HG02588 (cell line): ENCODE results near the gene LRRC75B.
"Not testable (repeated sequence)": the region's sequence is repeated elsewhere in the genome, so short reads cannot be mapped to it uniquely, and the experiment has no call there.

Source experiments
- ATAC-seq: cut with Tn5 transposase; IDR thresholded peaks from one replicate; pipeline ENCODE4 v1.9.1; 2021; ENCODE audit warnings: mild to moderate bottlenecking, moderate library complexity; ENCODE audit not compliant: unreplicated experiment

LRRC75B gene

DNA sequence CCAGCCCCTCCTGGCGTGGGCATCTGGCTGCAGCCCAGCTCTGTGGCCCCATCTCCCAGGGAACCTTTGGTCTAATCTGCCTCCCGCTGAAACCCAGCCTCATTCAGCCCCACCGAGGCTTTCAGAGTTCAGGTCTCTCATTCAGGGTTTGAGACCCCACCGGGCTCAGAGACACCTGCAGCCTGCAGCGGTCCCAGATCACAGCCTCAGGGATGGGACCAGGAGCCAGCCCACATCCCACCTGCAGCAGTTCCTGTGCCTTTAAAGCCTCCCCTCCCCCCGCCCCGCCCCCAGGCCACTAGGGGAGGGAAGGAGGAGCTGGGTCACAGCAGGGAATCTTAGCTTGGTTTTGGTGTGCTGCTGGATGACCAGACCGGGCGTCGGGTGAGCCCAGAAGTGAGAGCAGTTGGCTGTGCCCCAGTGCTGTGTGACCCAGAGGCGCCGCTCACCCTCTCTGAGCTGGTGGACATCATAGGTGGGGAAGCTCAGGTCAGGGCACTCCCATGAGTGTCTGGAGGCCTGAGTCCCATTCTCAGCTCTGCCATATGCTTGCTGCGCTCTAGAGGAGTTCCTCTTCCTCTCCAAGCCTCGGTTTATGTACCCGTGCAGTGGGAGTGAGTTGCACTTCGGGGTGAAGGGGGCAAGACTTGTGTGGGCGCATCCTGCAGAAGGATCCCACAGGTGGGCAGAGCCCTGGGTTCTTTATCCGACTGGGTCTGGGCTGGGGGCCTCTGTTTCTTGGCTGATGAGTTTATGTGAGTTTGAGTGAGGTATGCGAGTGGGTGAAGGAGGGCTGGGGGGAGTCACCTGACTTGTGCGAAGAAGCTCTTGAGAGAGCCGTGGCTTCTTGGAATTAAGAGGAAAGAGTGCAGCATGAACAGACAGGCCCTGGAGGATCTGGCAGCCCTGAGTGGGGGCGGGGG is 10.2 kb upstream of the LRRC75B start, which contains the start of gene GGT1:
TSS of gene GGT1 (plus strand) at position 347 of the 923 bp plus-strand sequence. CDS start 7,889 bp downstream, outside the sequence.
- ATAC-seq: not testable (repeated sequence)

- ATAC-seq: not testable (repeated sequence)
These were observed 9.4 kb upstream of the LRRC75B start for GRCh38 chr22:24602105-24602749.

DNA sequence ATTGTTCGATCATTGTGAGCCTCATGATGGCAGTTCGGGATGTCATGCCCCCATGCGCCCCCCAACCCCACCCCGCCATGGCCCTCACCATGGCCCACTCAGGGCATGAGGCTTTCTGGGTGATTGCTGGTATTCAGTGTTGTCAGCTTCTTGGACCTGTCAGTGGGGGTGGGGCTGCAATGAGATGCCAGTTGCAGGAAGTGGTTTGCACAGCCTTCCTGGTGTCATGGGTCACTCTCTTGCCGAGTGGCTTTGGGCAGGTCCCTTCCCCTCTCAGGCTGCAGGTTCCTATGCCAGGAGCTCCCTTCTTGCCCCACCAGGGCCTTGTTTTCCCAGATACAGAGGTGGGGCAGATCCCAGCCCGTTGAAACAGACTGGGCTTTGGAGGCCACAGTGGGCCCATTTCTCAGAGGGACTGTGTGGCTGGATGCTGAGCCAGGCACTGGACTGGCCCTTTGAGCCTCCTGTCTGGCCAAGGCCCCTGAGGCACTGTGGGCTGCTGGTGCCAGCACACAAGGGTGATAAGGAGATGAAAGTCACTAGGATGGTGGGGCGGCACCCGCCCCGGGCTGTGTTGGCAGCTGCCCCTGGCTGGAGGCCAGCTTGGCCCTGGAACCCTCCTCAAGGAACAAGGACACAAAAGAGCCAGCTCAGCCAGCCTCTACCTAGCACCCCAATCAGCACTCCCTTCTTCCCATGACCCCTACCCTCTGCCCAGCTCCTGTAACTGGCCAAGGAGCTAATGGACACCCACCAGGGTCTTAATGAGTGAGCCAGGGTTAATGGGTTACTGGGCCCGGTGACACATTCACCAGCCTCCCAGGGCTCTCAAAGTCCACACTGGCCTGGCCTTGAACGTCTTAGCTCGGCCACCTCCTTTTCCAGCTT is 8.6 kb upstream of the LRRC75B start:
- no peak for ATAC-seq

DNA sequence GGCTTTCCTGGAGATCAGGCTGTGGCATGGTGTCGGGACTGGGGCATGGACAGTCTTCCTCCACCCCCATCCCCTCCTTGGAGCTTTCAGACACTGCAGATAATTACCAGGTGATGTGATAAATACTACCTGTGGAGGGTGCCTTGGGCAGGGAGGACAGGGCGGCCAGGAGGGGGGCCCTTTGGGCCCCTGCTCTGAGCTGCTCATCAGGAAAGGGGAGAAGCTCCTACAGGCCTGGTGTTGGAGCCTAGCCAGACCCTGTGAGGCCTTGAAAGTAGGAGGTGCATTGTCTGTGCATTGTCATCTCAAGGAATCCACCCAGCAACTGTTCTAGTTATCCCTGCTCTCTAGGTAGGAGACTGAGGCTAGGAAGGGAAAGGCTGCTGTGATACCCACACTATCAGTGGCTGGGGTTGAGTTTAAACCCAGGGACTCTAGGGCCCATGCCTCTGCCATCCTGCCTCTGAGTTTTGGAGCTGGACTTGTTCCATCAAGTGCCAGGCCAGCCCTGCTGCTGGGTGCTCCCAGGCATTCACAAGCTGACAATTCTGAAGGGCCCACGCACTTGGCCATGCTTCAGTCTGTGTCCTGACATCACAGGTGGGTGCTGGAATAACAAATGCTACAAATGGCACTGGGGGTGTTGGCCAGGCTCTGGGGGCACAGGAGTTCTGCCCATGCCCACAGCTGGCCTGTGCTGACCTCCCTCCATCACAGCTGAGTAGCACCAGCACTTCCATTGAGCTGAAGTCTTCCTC is 7.3 kb upstream of the LRRC75B start:
- ATAC-seq: not testable (repeated sequence)

DNA sequence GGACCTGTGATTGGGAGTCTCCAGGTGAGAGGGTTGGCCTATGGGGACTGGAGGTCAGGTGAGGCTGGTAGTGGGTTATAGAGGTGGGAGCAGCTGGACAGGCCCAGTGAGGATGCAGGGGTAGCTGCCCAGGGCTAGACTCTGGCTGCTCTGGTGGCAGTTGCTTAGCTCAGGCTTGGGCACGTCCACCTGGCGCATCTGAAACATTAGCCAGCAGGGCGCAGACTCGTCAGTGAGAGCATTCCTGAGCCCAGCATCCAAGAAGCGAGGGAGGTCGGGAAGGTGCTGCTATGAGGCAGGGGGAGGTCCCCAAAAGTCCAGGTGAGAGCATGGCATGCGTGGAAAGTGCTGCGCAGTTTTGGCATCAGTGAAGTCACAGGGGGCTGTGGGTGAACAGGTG is 6.6 kb upstream of the LRRC75B start:
- ATAC-seq: no peak

DNA sequence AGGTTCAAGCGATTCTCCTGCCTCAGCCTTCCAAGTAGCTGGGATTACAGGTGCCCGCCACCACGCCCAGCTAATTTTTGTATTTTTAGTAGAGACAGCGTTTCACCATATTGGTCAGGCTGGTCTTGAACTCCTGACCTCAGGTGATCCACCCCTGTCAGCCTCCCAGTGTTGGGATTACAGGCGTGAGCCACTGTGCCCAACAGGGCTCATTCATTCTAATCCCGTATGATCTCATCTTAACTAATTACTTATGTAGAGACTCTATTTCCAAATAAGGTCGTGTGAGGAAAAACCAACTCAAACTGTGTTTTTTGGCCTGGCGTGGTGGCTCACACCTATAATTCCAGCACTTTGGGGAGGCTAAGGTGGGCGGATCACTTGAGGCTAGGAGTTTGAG is 4.2 kb upstream of the LRRC75B start:
- ATAC-seq: not testable (repeated sequence)

DNA sequence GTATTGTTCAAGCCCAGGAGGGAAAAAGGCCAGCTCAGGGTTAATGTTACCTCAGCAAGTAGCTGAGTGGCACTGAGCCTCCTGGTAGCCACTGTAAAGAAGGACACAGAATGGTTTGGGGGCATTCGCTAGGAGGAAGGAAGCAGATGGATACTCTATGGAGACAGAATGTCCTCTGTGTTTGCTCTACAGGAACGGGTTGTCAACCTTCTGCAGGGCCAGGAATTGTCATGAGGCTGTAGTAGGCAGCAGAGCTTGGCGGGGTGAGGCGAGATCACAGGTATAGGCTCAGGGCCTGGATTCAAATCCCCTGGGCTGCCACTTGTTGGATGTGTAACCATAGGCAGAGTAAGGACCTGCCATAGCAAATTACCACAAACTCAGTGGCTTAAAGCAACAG is 3.0 kb upstream of the LRRC75B start:
- no peak for ATAC-seq

DNA sequence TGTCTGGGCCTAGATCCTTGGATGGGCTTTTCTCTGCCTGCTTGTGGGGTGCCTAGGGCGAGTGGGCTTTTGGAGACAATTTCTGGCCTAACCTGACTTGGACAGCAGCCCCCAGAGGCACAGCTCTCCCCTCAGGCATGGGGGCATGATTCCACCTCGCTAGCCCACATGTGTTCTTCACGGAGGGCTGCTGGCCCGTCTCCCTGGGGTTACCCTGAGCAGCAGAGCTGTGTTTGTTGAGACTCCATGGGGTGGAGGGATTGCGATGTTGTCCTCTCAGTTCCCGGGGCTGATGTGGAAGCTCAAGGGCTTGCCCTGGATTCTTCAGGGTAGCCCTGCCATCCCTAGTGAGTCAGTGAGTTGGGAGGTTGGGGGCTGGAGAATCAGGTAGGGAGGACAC is 2.4 kb upstream of the LRRC75B start:
- ATAC-seq: no peak

DNA sequence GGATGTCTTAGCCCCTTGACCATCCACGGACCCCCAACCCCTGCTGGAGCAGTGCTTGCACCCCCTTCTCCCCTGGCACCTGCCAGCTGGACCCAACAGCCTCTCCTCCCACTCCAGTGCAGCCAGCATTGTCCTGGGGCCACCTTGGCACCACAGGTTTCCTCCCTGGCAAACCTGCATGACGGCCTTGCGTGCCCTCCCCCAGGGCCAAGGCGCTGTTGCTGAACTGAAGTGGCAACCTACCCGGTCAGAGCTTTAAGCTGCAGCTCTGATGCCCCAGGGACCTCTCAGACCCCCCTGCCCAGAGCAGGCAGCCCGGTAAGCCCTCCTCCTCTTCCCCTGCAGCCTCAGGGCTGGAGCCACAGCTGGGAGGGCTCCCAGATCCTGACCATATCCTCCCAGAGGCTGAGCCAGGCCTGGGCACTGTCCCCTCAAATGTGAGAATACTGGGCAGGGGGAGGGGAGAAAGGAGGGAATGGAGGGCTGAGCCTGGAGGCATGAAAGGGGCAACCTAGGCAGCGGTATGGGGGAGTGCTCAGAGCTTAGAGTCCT is 1.8 kb upstream of the LRRC75B start:
- ATAC-seq: no peak

GRCh38 chr22:24593836-24594568 is 1.1 kb upstream of the LRRC75B start:
- no peak for ATAC-seq

- ATAC-seq: not testable (repeated sequence)
These were observed 624 bp upstream of the LRRC75B start for GRCh38 chr22:24593559-24593835.

DNA sequence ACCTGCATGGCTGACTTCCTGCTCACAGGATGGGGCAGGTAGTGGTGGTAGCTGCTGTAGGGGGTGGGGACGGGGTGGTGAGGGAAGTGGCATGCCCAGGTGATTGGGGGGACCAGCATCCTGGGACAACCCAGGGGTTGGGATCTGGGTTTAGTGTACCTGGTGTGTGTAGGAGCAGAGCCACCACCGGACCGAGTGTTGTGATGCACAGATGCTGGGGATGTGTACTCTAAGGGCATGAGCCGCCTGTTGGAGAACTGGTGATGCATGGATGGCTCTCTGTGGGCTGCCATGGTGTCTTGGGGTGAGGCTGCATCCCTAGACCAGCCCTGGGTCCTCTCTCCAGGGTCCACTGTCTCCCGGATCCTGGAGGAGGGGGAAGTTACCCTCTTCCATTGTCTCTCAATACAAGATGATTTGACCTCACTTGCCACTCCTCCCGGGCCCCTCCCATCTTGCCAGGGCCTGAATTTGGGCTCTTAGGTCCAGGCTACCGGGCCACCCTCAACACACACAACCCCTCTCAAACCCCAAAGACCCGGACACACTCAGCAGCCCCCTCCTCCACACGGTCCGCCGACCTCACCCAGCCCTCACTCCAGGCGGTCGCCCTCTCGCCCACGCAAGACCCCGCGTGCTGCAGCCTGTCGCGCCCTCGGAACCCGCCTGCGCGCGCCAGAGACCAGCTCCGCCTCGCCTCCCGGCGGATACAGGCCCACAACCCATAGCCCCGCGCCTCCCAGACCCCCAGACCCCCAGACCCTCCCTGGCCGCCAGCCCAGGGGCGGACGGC is 619 bp downstream of the LRRC75B start:
- ATAC-seq: peak; percentile 25

DNA sequence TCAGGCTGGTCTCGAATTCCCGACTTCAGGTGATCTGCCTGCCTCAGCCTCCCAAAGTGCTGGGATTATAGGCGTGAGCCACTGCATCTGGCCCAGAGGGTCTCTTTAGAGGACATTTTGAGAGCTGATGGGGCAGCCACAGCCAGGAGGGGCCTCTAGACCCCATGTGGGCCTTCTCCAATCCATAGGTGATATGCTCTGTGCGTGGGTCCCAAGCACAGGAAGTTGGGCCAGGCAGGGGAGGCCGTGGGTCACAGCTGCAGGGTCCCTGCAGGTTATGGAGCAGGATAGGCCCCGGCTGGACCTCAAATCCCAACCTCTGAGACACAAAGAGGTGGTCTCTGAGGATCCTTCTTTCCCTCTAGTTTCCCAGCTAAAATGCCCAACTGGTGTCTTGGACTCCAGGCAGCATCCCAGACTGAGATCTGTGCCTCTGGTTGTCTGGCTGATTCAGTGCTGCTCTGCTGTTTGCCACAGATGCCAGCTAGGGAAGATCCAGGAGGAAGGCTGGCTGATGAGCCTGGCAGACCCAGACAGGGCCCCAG is 1.5 kb downstream of the LRRC75B start:
- ATAC-seq: no peak

DNA sequence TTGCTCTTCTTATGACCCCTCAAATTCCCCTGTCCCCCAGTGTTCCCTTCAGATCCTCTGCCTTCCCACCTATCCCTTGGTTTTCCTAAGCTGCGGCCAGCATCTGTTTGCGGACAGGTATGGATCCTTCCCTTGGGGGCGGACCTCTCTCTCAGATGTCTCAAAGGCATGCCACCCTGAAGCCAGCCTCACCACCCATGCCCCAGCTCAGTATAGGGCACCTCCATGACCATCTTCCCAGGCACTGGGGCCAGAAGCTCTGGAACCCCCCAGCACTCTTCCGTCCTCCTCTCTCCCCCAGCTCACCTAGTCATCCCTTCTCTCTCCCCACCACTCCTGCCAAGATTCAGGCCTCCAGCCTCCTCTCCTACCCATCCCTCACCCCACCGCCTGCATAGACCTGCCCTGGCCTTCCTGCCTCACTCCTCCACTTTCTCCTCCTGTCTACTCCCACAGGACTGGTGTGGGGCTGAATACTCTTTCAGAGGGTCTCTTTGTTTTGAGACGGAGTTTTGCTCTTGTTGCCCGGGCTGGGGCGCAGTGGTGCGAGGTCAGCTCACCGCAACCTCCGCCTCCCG is 2.2 kb downstream of the LRRC75B start:
- ATAC-seq: no peak

DNA sequence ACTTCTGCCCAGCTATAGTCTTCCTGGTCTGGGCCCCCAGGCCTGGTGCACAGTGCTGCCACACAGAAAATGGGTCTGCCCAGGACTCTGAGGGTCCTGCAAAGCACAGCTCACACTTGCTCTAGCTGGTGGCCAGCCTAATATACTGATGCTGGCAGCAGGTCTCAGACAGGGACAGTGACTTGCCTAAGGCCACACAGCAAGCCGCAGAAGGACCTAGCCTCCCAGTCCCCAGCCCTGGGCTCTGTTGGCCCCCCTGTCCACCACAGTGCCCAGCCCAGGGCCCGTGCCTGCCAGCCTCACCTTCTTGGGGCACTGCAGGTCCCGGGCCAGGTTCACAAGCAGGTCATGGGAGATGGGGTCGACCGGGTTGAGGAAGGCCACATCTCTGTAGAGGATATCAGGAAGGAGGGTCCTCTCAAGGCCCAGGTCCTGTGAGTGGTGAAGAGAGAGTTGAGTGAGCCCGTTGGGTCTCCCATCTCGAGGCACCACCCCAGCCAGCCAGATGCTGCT is 3.3 kb downstream of the LRRC75B start:
- ATAC-seq: no peak

GRCh38 chr22:24588757-24589481 is 4.0 kb downstream of the LRRC75B start:
- ATAC-seq: no peak

DNA sequence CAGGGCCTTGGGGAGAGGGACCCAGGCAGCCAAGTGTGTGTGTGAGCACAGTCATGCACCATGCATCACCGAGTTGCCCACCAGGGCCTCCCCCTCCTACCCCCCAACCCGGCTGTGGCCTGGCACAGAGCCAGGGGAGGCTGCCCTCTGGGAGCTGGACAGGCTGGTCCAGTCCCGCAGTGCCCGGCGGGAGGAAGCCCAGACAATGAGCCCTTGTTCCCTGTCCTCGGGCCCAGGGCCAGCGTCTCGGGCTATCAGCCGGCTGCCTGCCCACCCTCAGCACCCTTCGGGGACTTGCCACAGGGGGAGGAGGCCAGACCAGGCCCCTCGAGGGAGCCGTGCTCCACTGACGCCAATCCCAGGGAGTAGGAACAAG is 4.5 kb downstream of the LRRC75B start:
- ATAC-seq: no peak
